Nucleus accumbens (tissue), 56 donors: ENCODE data around the gene SMC6.

Source experiments
- DNase-seq, 56 donors: peaks; one replicate each; lab custom pipeline; 2025; lab: John Stamatoyannopoulos, UW

Gene SMC6

GRCh38 chr2:17625446-17625845 is 128.2 kb downstream of the SMC6 start:
- peak in 38 of 56 donors; percentile 7 to 92 (median 54) for DNase-seq

- no peak for DNase-seq
Observed at GRCh38 chr2:17621781-17622180, 131.8 kb downstream of the SMC6 start.

GRCh38 chr2:17620841-17621240 is 132.8 kb downstream of the SMC6 start:
- no peak for DNase-seq

- peak in 22 of 56 donors; percentile 8 to 62 (median 29) for DNase-seq
Observed at GRCh38 chr2:17620280-17620679, 133.3 kb downstream of the SMC6 start.

GRCh38 chr2:17617955-17618354 is 135.7 kb downstream of the SMC6 start:
- no peak for DNase-seq

GRCh38 chr2:17617516-17617915 is 136.1 kb downstream of the SMC6 start:
- peak in 1 of 56 donors; percentile 10 for DNase-seq

GRCh38 chr2:17616405-17616804 is 137.2 kb downstream of the SMC6 start:
- DNase-seq, result no peak

GRCh38 chr2:17615728-17616351 is 137.8 kb downstream of the SMC6 start:
- DNase-seq, result no peak

GRCh38 chr2:17615147-17615546 is 138.5 kb downstream of the SMC6 start:
- DNase-seq, result no peak

- no peak for DNase-seq
Observed at GRCh38 chr2:17614174-17614930, 139.3 kb downstream of the SMC6 start.
